GM20000 (cell line): ENCODE data around the gene DNAL1.

Experiments used
- DNase-seq: peaks from one replicate; pipeline ENCODE4 v3.0.0; 2012; ENCODE audit warnings: low spot score
- CTCF ChIP-seq: IDR thresholded peaks from 2 replicates; pipeline ENCODE4 v1.5.1; 2012; ENCODE audit warnings: mild to moderate bottlenecking, control low read depth; ENCODE audit errors: extremely low read depth, missing control alignments

The DNAL1 gene

GRCh38 chr14:73720636-73721035 lies 75.8 kb downstream of the DNAL1 start:
- no peak for DNase-seq
- no peak for TF ChIP-seq CTCF

GRCh38 chr14:73721101-73721821 lies 76.5 kb downstream of the DNAL1 start:
- TF ChIP-seq CTCF = no peak

GRCh38 chr14:73722581-73722980 lies 77.8 kb downstream of the DNAL1 start:
- no peak for TF ChIP-seq CTCF
- DNase-seq = no peak

More at GRCh38 chr14:73721101-73721821, 76.5 kb downstream of the DNAL1 start:
- DNase-seq = no peak

- no peak for DNase-seq
Observed at GRCh38 chr14:73723406-73723796, 78.6 kb downstream of the DNAL1 start.

GRCh38 chr14:73723797-73724661 lies 79.2 kb downstream of the DNAL1 start:
- no peak for TF ChIP-seq CTCF
- no peak for DNase-seq

More at GRCh38 chr14:73723406-73723796, 78.6 kb downstream of the DNAL1 start:
- TF ChIP-seq CTCF = no peak

GRCh38 chr14:73724696-73725095 lies 79.9 kb downstream of the DNAL1 start:
- no peak for DNase-seq
- no peak for TF ChIP-seq CTCF
